ENCODE results near the gene TTC9B.

DNA sequence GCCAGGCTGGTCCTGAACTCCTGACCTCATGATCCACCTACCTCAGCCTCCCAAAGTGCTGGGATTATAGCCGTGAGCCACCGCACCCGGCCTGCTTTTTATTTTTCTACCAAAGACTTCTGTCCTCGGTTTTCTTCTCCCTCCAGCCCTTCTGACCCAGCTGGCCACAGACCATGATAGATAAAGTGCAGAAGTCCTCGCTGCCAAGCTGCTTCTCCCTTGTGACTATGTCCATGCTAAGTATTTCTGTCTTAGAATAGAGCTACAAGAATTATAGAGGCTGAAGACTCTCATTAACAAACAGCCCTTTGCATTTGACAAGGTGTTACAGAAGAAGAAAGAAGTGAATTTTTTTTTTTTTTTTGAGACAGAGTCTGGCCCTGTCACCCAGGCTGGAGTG is 42.4 kb downstream of the TTC9B start:
- TF ChIP-seq, protein P1, sequence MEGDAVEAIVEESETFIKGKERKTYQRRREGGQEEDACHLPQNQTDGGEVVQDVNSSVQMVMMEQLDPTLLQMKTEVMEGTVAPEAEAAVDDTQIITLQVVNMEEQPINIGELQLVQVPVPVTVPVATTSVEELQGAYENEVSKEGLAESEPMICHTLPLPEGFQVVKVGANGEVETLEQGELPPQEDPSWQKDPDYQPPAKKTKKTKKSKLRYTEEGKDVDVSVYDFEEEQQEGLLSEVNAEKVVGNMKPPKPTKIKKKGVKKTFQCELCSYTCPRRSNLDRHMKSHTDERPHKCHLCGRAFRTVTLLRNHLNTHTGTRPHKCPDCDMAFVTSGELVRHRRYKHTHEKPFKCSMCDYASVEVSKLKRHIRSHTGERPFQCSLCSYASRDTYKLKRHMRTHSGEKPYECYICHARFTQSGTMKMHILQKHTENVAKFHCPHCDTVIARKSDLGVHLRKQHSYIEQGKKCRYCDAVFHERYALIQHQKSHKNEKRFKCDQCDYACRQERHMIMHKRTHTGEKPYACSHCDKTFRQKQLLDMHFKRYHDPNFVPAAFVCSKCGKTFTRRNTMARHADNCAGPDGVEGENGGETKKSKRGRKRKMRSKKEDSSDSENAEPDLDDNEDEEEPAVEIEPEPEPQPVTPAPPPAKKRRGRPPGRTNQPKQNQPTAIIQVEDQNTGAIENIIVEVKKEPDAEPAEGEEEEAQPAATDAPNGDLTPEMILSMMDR (IDR thresholded peaks at IDR 0.05): no peak
- no peak for TF ChIP-seq POLR2A (IDR thresholded peaks at IDR 0.05)
